HG03103 (cell line): Measurements from ENCODE around the gene CAMK4.
"Not testable (repeated sequence)": the region's sequence is repeated elsewhere in the genome, so short reads cannot be mapped to it uniquely, and the experiment has no call there.

ENCODE experiments used
- ATAC-seq: cut with Tn5 transposase; IDR thresholded peaks from one replicate; pipeline ENCODE4 v1.9.1; 2021; ENCODE audit warnings: low read depth; ENCODE audit not compliant: unreplicated experiment

Gene CAMK4

GRCh38 chr5:111374380-111374779, 150.2 kb downstream of the CAMK4 start:
- ATAC-seq = no peak

GRCh38 chr5:111375645-111376044, 151.5 kb downstream of the CAMK4 start:
- no peak for ATAC-seq

- ATAC-seq = no peak
These were observed 153.1 kb downstream of the CAMK4 start for GRCh38 chr5:111377306-111377705.

GRCh38 chr5:111379391-111379816, 155.2 kb downstream of the CAMK4 start:
- ATAC-seq = no peak

- no peak for ATAC-seq
These were observed 159.2 kb downstream of the CAMK4 start for GRCh38 chr5:111383288-111383970.

GRCh38 chr5:111384220-111384619, 160.0 kb downstream of the CAMK4 start:
- no peak for ATAC-seq

GRCh38 chr5:111385051-111385450, 160.9 kb downstream of the CAMK4 start:
- ATAC-seq = no peak

- ATAC-seq = no peak
These were observed 162.0 kb downstream of the CAMK4 start for GRCh38 chr5:111385970-111386831.

- ATAC-seq = no peak
These were observed 162.6 kb downstream of the CAMK4 start for GRCh38 chr5:111386832-111387162.

GRCh38 chr5:111387361-111387760, 163.2 kb downstream of the CAMK4 start:
- ATAC-seq = no peak

GRCh38 chr5:111389390-111390082, 165.4 kb downstream of the CAMK4 start:
- no peak for ATAC-seq

- ATAC-seq = no peak
These were observed 168.0 kb downstream of the CAMK4 start for GRCh38 chr5:111392181-111392580.

- no peak for ATAC-seq
These were observed 170.4 kb downstream of the CAMK4 start for GRCh38 chr5:111394586-111394985.

GRCh38 chr5:111398013-111398412, 173.8 kb downstream of the CAMK4 start:
- no peak for ATAC-seq

GRCh38 chr5:111399113-111399512, 174.9 kb downstream of the CAMK4 start:
- ATAC-seq = no peak

- no peak for ATAC-seq
These were observed 177.7 kb downstream of the CAMK4 start for GRCh38 chr5:111401906-111402305.

GRCh38 chr5:111404270-111404769, 180.1 kb downstream of the CAMK4 start:
- no peak for ATAC-seq

- no peak for ATAC-seq
These were observed 183.4 kb downstream of the CAMK4 start for GRCh38 chr5:111407562-111407961.

- no peak for ATAC-seq
These were observed 184.6 kb downstream of the CAMK4 start for GRCh38 chr5:111408817-111409216.

GRCh38 chr5:111409266-111409665, 185.1 kb downstream of the CAMK4 start:
- ATAC-seq = not testable (repeated sequence)

GRCh38 chr5:111410067-111410466, 185.9 kb downstream of the CAMK4 start:
- ATAC-seq = not testable (repeated sequence)
